GM12875 (cell line): ENCODE results near the gene LMO7.

Experiments used
- H3K4me3 ChIP-seq: one replicate; pipeline ENCODE4 v1.5.1; 2011; ENCODE audit warnings: low read depth, low read length, control low read depth
- TF ChIP-seq, protein P1 (sequence below): IDR thresholded peaks from 2 replicates; pipeline ENCODE4 v1.5.1; 2011; ENCODE audit warnings: low read depth, mild to moderate bottlenecking, control low read depth, inconsistent platforms, low read length, moderate library complexity, borderline replicate concordance; ENCODE audit not compliant: insufficient read depth

Gene LMO7

DNA sequence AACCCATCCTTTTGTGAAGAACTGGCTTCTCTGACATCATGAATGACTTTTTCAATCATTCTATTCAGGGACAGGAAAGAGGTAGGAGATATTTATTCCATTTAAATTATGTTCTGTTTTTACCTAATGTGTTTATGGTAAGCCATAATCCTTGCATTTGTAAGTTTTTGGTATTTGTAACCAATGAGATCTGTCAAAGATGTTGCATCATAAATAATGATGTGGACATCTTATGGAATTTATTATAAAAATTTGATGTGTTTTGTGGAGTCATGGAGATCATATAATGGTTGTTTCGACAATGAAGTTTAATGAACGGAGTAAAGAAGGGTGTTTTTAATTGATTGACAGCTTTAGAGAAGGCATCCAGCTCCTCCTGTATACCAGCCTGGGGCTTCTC is 67.6 kb downstream of the LMO7 start:
- TF ChIP-seq, protein P1, sequence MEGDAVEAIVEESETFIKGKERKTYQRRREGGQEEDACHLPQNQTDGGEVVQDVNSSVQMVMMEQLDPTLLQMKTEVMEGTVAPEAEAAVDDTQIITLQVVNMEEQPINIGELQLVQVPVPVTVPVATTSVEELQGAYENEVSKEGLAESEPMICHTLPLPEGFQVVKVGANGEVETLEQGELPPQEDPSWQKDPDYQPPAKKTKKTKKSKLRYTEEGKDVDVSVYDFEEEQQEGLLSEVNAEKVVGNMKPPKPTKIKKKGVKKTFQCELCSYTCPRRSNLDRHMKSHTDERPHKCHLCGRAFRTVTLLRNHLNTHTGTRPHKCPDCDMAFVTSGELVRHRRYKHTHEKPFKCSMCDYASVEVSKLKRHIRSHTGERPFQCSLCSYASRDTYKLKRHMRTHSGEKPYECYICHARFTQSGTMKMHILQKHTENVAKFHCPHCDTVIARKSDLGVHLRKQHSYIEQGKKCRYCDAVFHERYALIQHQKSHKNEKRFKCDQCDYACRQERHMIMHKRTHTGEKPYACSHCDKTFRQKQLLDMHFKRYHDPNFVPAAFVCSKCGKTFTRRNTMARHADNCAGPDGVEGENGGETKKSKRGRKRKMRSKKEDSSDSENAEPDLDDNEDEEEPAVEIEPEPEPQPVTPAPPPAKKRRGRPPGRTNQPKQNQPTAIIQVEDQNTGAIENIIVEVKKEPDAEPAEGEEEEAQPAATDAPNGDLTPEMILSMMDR, result no peak
- H3K4me3 ChIP-seq, result no peak overlapping the region

- no peak overlapping the region for H3K4me3 ChIP-seq
- TF ChIP-seq, protein P1, result no peak
Measured at GRCh38 chr13:75704194-75704926, 68.2 kb downstream of the LMO7 start.

DNA sequence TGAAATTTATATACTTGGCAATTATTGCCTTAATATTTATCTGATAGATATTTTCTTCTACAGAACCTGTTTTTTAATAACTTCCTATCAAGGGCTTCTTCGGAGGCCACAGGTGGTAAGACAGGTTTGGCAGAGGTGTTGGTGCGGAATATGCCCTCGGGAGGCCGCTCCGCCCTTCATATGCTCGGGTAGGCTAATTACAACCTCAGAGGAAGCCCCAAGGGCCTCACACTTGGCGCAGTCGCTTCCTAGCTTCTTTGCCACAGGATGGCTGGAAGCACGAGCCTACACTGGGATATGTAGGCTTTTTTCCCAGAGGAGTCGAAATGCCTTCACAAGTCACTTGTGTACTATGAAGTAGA is 68.8 kb downstream of the LMO7 start:
- TF ChIP-seq, protein P1, result no peak
- H3K4me3 ChIP-seq, result no peak overlapping the region

DNA sequence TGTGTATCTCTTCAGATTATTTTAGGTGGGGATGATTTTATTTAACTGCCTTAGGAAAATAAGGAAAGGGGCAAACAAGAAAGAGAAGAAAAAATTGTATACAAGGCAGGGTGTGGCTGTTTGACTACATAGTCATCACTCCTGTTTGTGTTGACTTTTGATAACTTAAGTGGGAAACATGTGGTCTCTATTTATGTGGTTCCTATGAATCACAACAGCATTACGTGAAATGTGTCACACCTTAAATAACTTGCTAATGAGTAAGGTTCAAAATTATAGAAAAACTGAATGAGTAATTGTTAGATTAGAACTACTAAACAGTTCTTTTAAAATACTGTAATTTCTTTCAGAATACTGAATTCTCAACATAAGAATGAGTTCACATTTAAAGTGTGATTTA is 69.3 kb downstream of the LMO7 start:
- TF ChIP-seq, protein P1, result no peak
- H3K4me3 ChIP-seq, result no peak overlapping the region

GRCh38 chr13:75705908-75706307 is 69.8 kb downstream of the LMO7 start:
- TF ChIP-seq, protein P1, result no peak
- H3K4me3 ChIP-seq, result no peak overlapping the region

DNA sequence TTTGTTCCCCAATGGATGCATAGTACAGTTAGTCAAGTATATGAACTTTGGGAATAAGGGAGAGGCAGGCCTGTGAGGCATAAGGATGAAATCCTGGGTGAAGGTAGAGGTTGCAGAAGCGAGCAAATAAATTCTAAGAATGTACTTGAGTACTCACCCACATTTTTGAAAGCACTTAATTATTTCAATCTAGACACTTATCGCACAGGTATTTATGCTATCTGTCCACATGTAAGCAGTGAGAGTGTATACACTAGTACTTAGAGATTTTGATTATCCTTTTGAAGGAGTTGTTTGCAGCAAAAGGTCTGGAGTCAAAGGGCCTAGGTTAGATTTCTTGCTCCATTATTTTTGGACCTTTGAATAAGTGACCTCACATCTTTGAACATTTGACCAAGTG is 77.7 kb downstream of the LMO7 start:
- TF ChIP-seq, protein P1, result no peak
- no peak overlapping the region for H3K4me3 ChIP-seq
